ENCODE data around the gene LSM12. TPM values are rescaled to one million over a fixed set of nuclear protein-coding genes. Genes with fewer than 3 reads are reported as not detected.

The LSM12 gene
- total RNA-seq, 4 donors from 2014 or later = 41.3 to 47.2 (median 43.8) TPM

- Histone ChIP-seq H3K27ac (peak overlapping the region; percentile 73 to 84 (median 76)), H3K9me3 (no peaks in the 10 kb centered on the region), H3K4me3 (replicated peaks in 1 of 3) (no peak overlapping the region), H3K4me1 (peaks cover 34 to 61% of the 10 kb centered on the region in 2 donors), H3K27me3 (no peaks in the 10 kb centered on the region), H3K36me3 (peaks cover 4 to 8% of the 10 kb centered on the region in 2 donors)
- TF ChIP-seq CTCF (IDR thresholded peaks at IDR 0.05) (no peak), POLR2A (IDR thresholded peaks at IDR 0.05) (no peak)
- peak; percentile 76 to 78 for DNase-seq
- WGBS, 2 donors = 72 to 75% methylated on average over 3 to 4 of the region's 4 CpGs
- intact Hi-C loops (cut with DNase I) = no loop called here
Measured at GRCh38 chr17:44112284-44113280, 46.1 kb upstream of the LSM12 start.

- 71 to 86% methylated on average over 3 of the region's 3 CpGs for WGBS, 2 donors
- intact Hi-C loops (cut with DNase I) = no loop called here
- no peak for TF ChIP-seq POLR2A (IDR thresholded peaks at IDR 0.05)
- TF ChIP-seq CTCF (IDR thresholded peaks at IDR 0.05) = no peak
- Histone ChIP-seq H3K4me3 (replicated peaks in 1 of 3) (no peak overlapping the region), H3K27ac (peak overlapping the region; percentile 73 to 84 (median 76)), H3K9me3 (no peaks in the 10 kb centered on the region), H3K36me3 (peaks cover 4 to 8% of the 10 kb centered on the region in 2 donors), H3K27me3 (no peaks in the 10 kb centered on the region), H3K4me1 (peaks cover 34 to 67% of the 10 kb centered on the region in 2 donors)
- no peak for DNase-seq
Measured at GRCh38 chr17:44111777-44112176, 45.3 kb upstream of the LSM12 start.

- WGBS, 2 donors = 0 to 14% methylated on average over 2 to 13 of the region's 28 CpGs
- Histone ChIP-seq H3K4me3 (replicated peaks in 1 of 3) (peak overlapping the region in 1 of 3 donors; percentile 17), H3K4me1 (peaks cover 34 to 67% of the 10 kb centered on the region in 2 donors), H3K36me3 (peaks cover 0 to 2% of the 10 kb centered on the region in 2 donors), H3K9me3 (no peaks in the 10 kb centered on the region), H3K27me3 (no peaks in the 10 kb centered on the region), H3K27ac (peak overlapping the region; percentile 73 to 84 (median 84))
- TF ChIP-seq CTCF (IDR thresholded peaks at IDR 0.05) (peak in 2 of 6 experiments; percentile 8 to 9), POLR2A (IDR thresholded peaks at IDR 0.05) (peak in 1 of 2 donors; percentile 89)
- intact Hi-C loops (cut with DNase I) = no loop called here
- DNase-seq = peak; percentile 99
Measured at GRCh38 chr17:44110823-44111633, 44.6 kb upstream of the LSM12 start.

DNA sequence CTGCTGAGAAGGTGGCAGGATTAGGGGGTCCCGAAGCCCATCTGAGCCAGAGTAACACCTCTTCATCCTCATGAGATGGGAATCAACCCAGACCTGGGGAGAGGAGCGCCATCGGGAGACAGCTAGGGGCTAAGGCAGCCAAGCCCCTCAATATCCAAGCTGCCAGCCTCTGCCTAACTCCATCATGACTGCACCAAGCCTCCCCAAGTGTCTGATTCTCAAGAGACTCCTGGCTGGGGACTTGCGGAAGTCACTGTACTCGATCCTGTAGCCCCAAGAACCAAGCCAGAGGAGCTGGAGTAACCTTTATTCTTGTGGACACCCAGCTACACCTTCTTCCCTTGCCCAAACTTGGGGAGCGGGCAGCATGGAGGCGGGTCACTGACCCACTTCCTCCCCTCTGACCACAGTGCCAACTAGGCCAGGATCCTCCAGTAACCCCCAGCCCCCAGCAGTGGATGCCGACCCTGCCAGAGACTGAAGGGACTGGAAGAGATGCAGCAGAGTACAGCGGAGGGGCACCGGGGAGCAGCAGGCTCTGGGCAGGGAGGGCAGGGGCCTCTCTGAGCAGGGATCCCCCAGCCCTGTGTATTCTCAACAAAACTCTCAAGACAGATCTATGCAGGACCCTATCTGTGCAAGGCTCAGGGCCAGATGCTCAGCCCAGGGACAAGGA, 43.7 kb upstream of the LSM12 start:
- intact Hi-C loops (cut with DNase I) = no loop called here
- Histone ChIP-seq H3K9me3 (no peaks in the 10 kb centered on the region), H3K4me3 (replicated peaks in 1 of 3) (peak overlapping the region in 1 of 3 donors; percentile 17), H3K27ac (peak overlapping the region; percentile 73 to 84 (median 84)), H3K27me3 (no peaks in the 10 kb centered on the region), H3K36me3 (no peaks in the 10 kb centered on the region), H3K4me1 (peaks cover 34 to 67% of the 10 kb centered on the region in 2 donors)
- no peak for DNase-seq
- TF ChIP-seq POLR2A (IDR thresholded peaks at IDR 0.05) (no peak), CTCF (IDR thresholded peaks at IDR 0.05) (no peak)
- WGBS, 2 donors = 76 to 88% methylated on average over 4 to 10 of the region's 10 CpGs

All from thyroid gland (tissue), 4 donors.